GM12878 (cell line): Measurements from ENCODE around the gene SIRT7. TPM values are rescaled to one million over a fixed set of nuclear protein-coding genes. Genes with fewer than 3 reads are reported as not detected.

Experiments used
- ATAC-seq: fragments of 200-7000 bp; cut with Tn5 transposase; 3 replicates; pipeline ENCODE4 v1.9.1; 2020; ENCODE audit warnings: mild to moderate bottlenecking, moderate library complexity
- BruUV-seq: library from RNA; stranded (reverse); fragments of 400-500 nt; replicated peaks from 2 replicates; lab custom pipeline; 2021; lab: Mats Ljungman, UMichigan
- CTCF ChIA-PET: fragments of 300-600 bp; sonication (Branson Sonifier 250); formaldehyde crosslinking; extraction: SDS; loops from one replicate; lab custom pipeline; 2021; ENCODE audit warnings: inconsistent platforms; lab: Yijun Ruan, JAX
- POLR2A ChIA-PET: fragments of 350-600 bp; formaldehyde crosslinking; extraction: SDS; loops from one replicate; lab custom pipeline; 2021; ENCODE audit warnings: inconsistent platforms; lab: Charles Lee
- RAD21 ChIA-PET: fragments of 300-600 bp; sonication (Branson Sonifier 250); formaldehyde crosslinking; loops from one replicate; lab custom pipeline; 2023; ENCODE audit warnings: antibody characterized with exemption; ENCODE audit not compliant: unreplicated experiment; lab: Charles Lee
- SMC1A ChIA-PET: fragments of 300-600 bp; sonication (Branson Sonifier 250); formaldehyde crosslinking; loops from one replicate; lab custom pipeline; 2023; ENCODE audit not compliant: unreplicated experiment, uncharacterized antibody; lab: Charles Lee
- DNase-seq: peaks from one replicate; pipeline ENCODE4 v3.0.0-alpha.2; 2011; ENCODE audit warnings: low read depth, low spot score
- FAIRE-seq: peaks from 3 replicates; lab custom pipeline; 2011; peaks lifted over from hg19 to GRCh38; lab: Jason Lieb, UNC
- H2AFZ ChIP-seq: 2 replicates; pipeline ENCODE4 v1.6.0; 2011; ENCODE audit warnings: low read depth, low read length, control low read depth; ENCODE audit not compliant: control insufficient read depth
- H3K27ac ChIP-seq: 2 replicates; pipeline ENCODE4 v1.5.1; 2011; ENCODE audit warnings: control low read depth; ENCODE audit not compliant: control insufficient read depth, insufficient read depth
- H3K27me3 ChIP-seq, 2 experiments: replicated peaks in 1 of 2; 2 replicates each; pipeline versions ENCODE4 v1.6.0 to v1.6.1; 2011; ENCODE audit warnings: low read length in 1 of 2; ENCODE audit not compliant: control insufficient read depth in 2 of 2, insufficient read depth in 2 of 2
- H3K36me3 ChIP-seq, 2 experiments: 2 replicates each; pipeline ENCODE4 v1.5.1; 2011; ENCODE audit warnings: low read length in 1 of 2; ENCODE audit not compliant: control insufficient read depth in 2 of 2, insufficient read depth in 2 of 2
- H3K4me1 ChIP-seq: 2 replicates; pipeline ENCODE4 v1.6.1; 2011; ENCODE audit warnings: mild to moderate bottlenecking, low read length, moderate library complexity, mixed read lengths; ENCODE audit not compliant: control insufficient read depth, insufficient read depth
- H3K4me2 ChIP-seq: 2 replicates; pipeline ENCODE4 v1.6.0; 2011; ENCODE audit warnings: control low read depth; ENCODE audit not compliant: control insufficient read depth, insufficient read depth
- H3K4me3 ChIP-seq: fragments of 200-600 bp; sonication (generic); 2 replicates; pipeline ENCODE4 v1.5.1; 2016
- H3K79me2 ChIP-seq: 2 replicates; pipeline ENCODE4 v1.6.0; 2011; ENCODE audit warnings: low read length; ENCODE audit not compliant: control insufficient read depth, insufficient read depth
- H3K9ac ChIP-seq: 2 replicates; pipeline ENCODE4 v1.8.0; 2011; ENCODE audit warnings: low read length, control low read depth, mixed read lengths; ENCODE audit not compliant: control insufficient read depth, insufficient read depth
- H3K9me3 ChIP-seq: replicated peaks from 3 replicates; pipeline ENCODE4 v1.5.1; 2011; ENCODE audit warnings: mild to moderate bottlenecking, low read length; ENCODE audit not compliant: control insufficient read depth, insufficient read depth
- H4K20me1 ChIP-seq: 2 replicates; pipeline ENCODE4 v1.6.0; 2011; ENCODE audit not compliant: control insufficient read depth, insufficient read depth
- BMI1 ChIP-seq: fragments of 450-650 bp; IDR thresholded peaks from 2 replicates; pipeline ENCODE4 v1.6.1; 2016; ENCODE audit warnings: mild to moderate bottlenecking, moderate library complexity, borderline replicate concordance
- CBFB ChIP-seq: IDR thresholded peaks from 2 replicates; pipeline ENCODE4 v1.6.1; 2016; ENCODE audit warnings: antibody characterized with exemption, low read depth
- CHD2 ChIP-seq: IDR thresholded peaks from 2 replicates; pipeline ENCODE4 v1.6.1; 2011; ENCODE audit warnings: low read depth, low read length, improper control_type of control experiment, borderline replicate concordance
- EP300 ChIP-seq, 2 experiments: fragments of 150-350 bp in 1 of 2; IDR thresholded peaks; 2 replicates each; pipeline ENCODE4 v1.6.1; 2011 to 2012; ENCODE audit warnings: low read depth in 2 of 2, low read length in 2 of 2, borderline replicate concordance in 1 of 2, improper control_type of control experiment in 1 of 2, inconsistent platforms in 1 of 2; ENCODE audit not compliant: control insufficient read depth in 1 of 2
- ETV6 ChIP-seq, 2 experiments: fragments of 450-650 bp in 1 of 2; IDR thresholded peaks in 1 of 2; conservative IDR thresholded peaks in 1 of 2; 2 replicates each; pipeline ENCODE4 v1.6.1; 2014; ENCODE audit warnings: antibody characterized with exemption in 1 of 2, borderline replicate concordance in 1 of 2, low read depth in 1 of 2, mild to moderate bottlenecking in 1 of 2, moderate library complexity in 1 of 2
- GATAD2B ChIP-seq: fragments of 450-650 bp; conservative IDR thresholded peaks from 2 replicates; pipeline ENCODE4 v1.6.1; 2017; ENCODE audit warnings: low read depth, mild to moderate bottlenecking, moderate library complexity
- JUND ChIP-seq: IDR thresholded peaks from 2 replicates; pipeline ENCODE4 v1.6.1; 2012; ENCODE audit warnings: low read depth, mild to moderate bottlenecking, low read length, improper control_type of control experiment, moderate library complexity
- MEF2B ChIP-seq: fragments of 450-650 bp; IDR thresholded peaks from 2 replicates; pipeline ENCODE4 v1.6.1; 2018; ENCODE audit warnings: mild to moderate bottlenecking, moderate library complexity; ENCODE audit not compliant: partially characterized antibody, poor library complexity, severe bottlenecking
- NR2C1 ChIP-seq: fragments of 450-650 bp; IDR thresholded peaks from 2 replicates; pipeline ENCODE4 v1.6.1; 2017; ENCODE audit warnings: antibody characterized with exemption, mild to moderate bottlenecking, moderate library complexity
- NR2F1 ChIP-seq: fragments of 450-650 bp; conservative IDR thresholded peaks from 2 replicates; pipeline ENCODE4 v1.6.1; 2017; ENCODE audit warnings: mild to moderate bottlenecking
- POLR2A ChIP-seq: IDR thresholded peaks from 2 replicates; pipeline ENCODE4 v1.6.1; 2011; ENCODE audit warnings: low read depth, mild to moderate bottlenecking, low read length
- POU2F2 ChIP-seq: IDR thresholded peaks from 3 replicates; pipeline ENCODE4 v1.6.1; 2011; ENCODE audit warnings: low read depth, mild to moderate bottlenecking, low read length, borderline replicate concordance
- RELB ChIP-seq: fragments of 450-650 bp; IDR thresholded peaks from 2 replicates; pipeline ENCODE4 v1.6.1; 2017; ENCODE audit warnings: low read depth, mild to moderate bottlenecking, moderate library complexity
- SIX5 ChIP-seq: IDR thresholded peaks from 2 replicates; pipeline ENCODE4 v1.6.1; 2011; ENCODE audit warnings: mild to moderate bottlenecking, low read depth, low read length, moderate library complexity; ENCODE audit not compliant: severe bottlenecking
- SRF ChIP-seq, 2 experiments: IDR thresholded peaks; 2 replicates each; pipeline ENCODE4 v1.6.1; 2011; ENCODE audit warnings: low read depth in 2 of 2, low read length in 2 of 2, mild to moderate bottlenecking in 1 of 2, moderate library complexity in 1 of 2
- ZNF687 ChIP-seq: fragments of 450-650 bp; IDR thresholded peaks from 2 replicates; pipeline ENCODE4 v1.6.1; 2017; ENCODE audit warnings: mild to moderate bottlenecking, moderate library complexity
- WGBS: methylation state at CpG from one replicate; pipeline ENCODE4 v1.1.6; 2016; ENCODE audit warnings: low lambda C conversion rate; ENCODE audit not compliant: insufficient replicate concordance, insufficient coverage; ENCODE audit errors: missing lambda C conversion rate; 5-methylcytosine and 5-hydroxymethylcytosine counted together
- in situ Hi-C: fragments of 300-500 bp; cut with MboI; formaldehyde crosslinking; loops from 9 replicates; pipeline ENCODE4 v1.14.3; 2018; ENCODE audit warnings: mixed read lengths
- intact Hi-C: fragments of 100-400 bp; cut with micrococcal nuclease; formaldehyde crosslinking; loops from one replicate; pipeline ENCODE4 v1.14.2; 2022; ENCODE audit not compliant: unreplicated experiment
- polyA plus RNA-seq, 11 experiments: library from polyadenylated mRNA; depleted of rRNA in 4 of 11; unstranded in 6 of 11; stranded (reverse) in 5 of 11; fragments of >200 nt; fragmentation: Nextera tagmentation in 4 of 11; fragmentation: Illumina TruSeq in 1 of 11; extraction: Ambion mirVana in 4 of 11; extraction: Trizol in 1 of 11; gene quantifications; 1 replicate in 1 of 11; 2 replicates in 10 of 11; pipeline versions ENCODE4 v1.2.1 to v1.2.3, GENCODE V29; 2011 to 2016; ENCODE audit warnings: inconsistent platforms in 2 of 11, missing spikeins in 2 of 11, low read depth in 1 of 11
- total RNA-seq, 4 experiments: library from RNA; depleted of rRNA in 3 of 4; stranded (reverse); fragments of >200 nt in 3 of 4; fragmentation: Illumina TruSeq in 1 of 4; extraction: Trizol in 1 of 4; gene quantifications; 2 replicates each; pipeline versions ENCODE4 v1.2.1 to v1.2.3, GENCODE V29; 2013 to 2021

Gene SIRT7
- total and polyA plus RNA-seq, 10 of the 15 experiments (the other 5 are each of a cell fraction or from before 2014, with no cell fraction given) = 1.2 to 56.2 (median 22.7) TPM

- H4K20me1 ChIP-seq = no peaks in the 10 kb centered on the region
- H3K27ac ChIP-seq = no peak overlapping the region
- H3K36me3 ChIP-seq = peaks cover 0 to 2% of the 10 kb centered on the region in 2 experiments; a peak in 1 of 4 replicates
- RAD21 ChIA-PET = no interaction called here
- H3K27me3 ChIP-seq = no peaks in the 10 kb centered on the region
- no peak overlapping the region; the same call in 1 of the 2 replicates for H3K9ac ChIP-seq
- BruUV-seq = no TSS peak
- H3K9me3 ChIP-seq = no peaks in the 10 kb centered on the region
- POLR2A ChIA-PET = no interaction called here
- TF ChIP-seq ETV6 (conservative IDR thresholded peaks at IDR 0.05 in 1 of 2, IDR thresholded peaks at IDR 0.05 in 1 of 2; ENCODE audit: borderline replicate concordance in 1 of 2, low read depth in 1 of 2) (no peak), RELB (no peak), NR2F1 (no peak), BMI1 (no peak), ZNF687 (no peak), SIX5 (no peak), POLR2A (no peak), GATAD2B (no peak), EP300 (IDR thresholded peaks at IDR 0.05; ENCODE audit: borderline replicate concordance in 1 of 2, control insufficient read depth in 1 of 2, low read depth in 2 of 2, low read length in 2 of 2) (no peak), MEF2B (no peak), NR2C1 (no peak), CHD2 (no peak), POU2F2 (no peak), CBFB (no peak), JUND (no peak), SRF (IDR thresholded peaks at IDR 0.05; ENCODE audit: low read depth in 2 of 2, low read length in 2 of 2) (no peak)
- peak overlapping the region; percentile 95 for H3K4me3 ChIP-seq
- peak overlapping the region; percentile 61; the same call in 1 of the 2 replicates for H3K4me2 ChIP-seq
- SMC1A ChIA-PET = interaction anchor here (1.3 kb wide), 1 partner anchor 200 kb away, joined by 3 read pairs; no protein-coding TSS in a partner anchor
- FAIRE-seq (no peak), ATAC-seq (no peak), DNase-seq (no peak)
- intact Hi-C loops (no loop called here), in situ Hi-C loops (no loop called here)
- CTCF ChIA-PET = interaction anchor here (1.2 to 1.4 kb wide), 2 partner anchors 8 to 66 kb away, joined by 5 read pairs; partner anchors contain the start of gene MAFG
- no peak overlapping the region for H2AFZ ChIP-seq
- WGBS = 67% methylated on average over 6 of the region's 6 CpGs
- peaks cover 7% of the 10 kb centered on the region; the same call in 1 of the 2 replicates for H3K4me1 ChIP-seq
- peaks cover 10% of the 10 kb centered on the region for H3K79me2 ChIP-seq
Observed at GRCh38 chr17:81935709-81936084, 17.7 kb upstream of the SIRT7 start.
